Left kidney (tissue), 2 donors: ENCODE measurements around the gene CAMTA2. TPM values are rescaled to one million over a fixed set of nuclear protein-coding genes. Genes with fewer than 3 reads are reported as not detected.
"Not testable (repeated sequence)": the region's sequence is repeated elsewhere in the genome, so short reads cannot be mapped to it uniquely, and the experiment has no call there.

Source experiments
- DNase-seq: peaks from one replicate; pipeline ENCODE4 v3.0.0-alpha.2; 2013
- polyA plus RNA-seq: library from polyadenylated mRNA; unstranded; fragments of 120-200 nt; gene quantifications from one replicate; pipeline ENCODE4 v1.2.1, GENCODE V29; 2013; ENCODE audit not compliant: insufficient read length

Gene CAMTA2
- polyA plus RNA-seq, 1 donor = 31.7 TPM

DNA sequence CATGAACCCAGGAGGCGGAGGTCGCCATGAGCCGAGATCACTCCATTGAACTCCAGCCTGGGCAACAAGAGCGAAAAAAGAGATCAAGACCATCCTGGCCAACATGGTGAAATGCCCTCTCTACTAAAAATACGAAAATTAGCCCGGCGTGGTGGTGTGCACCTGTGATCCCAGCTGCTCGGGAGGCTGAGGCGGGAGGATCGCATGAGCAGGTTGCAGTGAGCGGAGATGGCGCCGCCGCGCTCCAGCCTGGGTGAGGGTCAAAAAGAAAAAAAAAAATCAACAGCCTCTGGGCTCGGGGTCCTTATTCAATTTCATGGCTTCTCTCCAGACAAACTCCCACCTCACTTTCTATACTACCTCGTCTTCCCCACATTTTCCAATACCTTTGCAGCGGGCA, 58.6 kb downstream of the CAMTA2 start:
- DNase-seq = no peak

DNA sequence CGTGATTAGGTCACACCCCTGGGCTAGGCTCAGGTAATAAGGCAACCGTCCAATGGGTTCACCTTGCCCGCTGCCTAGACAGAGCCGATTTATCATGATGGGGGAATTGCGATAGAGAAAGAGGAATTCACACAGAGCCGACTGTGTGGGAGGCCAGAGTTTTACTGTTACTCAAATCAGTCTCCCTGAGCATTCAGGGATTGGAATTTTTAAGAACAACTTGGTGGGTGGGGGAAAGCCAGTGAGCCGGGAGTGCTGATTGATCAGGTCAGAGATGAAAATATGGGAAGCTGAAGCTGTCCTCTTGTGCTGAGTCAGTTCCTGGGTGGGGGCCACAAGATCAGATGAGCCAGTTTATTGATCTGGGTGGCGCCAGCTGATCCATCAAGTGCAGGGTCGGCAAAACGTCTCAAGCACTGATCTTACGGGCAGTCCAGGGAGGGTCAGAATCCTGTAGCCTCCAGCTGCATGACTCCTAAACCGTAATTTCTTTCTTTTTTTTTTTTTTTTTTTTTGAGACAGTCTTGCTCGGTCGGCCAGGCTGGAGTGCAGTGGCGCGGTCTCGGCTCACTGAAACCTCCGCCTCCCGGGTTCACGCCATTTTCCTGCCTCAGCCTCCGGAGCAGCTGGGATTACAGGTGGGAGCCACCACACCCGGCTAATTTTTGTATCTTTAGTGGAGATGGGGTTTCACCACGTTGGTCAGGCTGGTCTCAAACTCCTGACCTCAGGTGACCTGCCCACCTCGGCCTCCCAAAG, 60.7 kb downstream of the CAMTA2 start:
- not testable (repeated sequence) for DNase-seq

DNA sequence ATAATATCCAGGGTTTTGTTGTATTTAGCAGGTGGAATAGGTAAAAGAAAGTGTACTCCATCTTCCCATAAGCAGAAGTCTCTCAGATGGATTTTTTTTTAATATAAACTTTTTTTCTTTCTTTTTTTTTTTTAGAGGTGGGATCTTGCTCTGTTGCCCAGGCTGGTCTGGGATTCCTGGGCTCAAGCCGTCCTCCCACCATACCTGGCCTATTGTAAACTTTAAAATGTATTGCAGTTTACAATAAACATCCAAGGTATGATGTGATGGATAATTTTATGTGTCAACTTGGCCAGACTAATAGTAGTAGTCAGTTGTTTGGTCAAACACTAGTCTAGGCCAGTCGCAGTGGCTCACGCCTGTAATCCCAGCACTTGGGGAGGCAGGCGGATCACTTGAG, 66.2 kb downstream of the CAMTA2 start:
- no peak for DNase-seq

DNA sequence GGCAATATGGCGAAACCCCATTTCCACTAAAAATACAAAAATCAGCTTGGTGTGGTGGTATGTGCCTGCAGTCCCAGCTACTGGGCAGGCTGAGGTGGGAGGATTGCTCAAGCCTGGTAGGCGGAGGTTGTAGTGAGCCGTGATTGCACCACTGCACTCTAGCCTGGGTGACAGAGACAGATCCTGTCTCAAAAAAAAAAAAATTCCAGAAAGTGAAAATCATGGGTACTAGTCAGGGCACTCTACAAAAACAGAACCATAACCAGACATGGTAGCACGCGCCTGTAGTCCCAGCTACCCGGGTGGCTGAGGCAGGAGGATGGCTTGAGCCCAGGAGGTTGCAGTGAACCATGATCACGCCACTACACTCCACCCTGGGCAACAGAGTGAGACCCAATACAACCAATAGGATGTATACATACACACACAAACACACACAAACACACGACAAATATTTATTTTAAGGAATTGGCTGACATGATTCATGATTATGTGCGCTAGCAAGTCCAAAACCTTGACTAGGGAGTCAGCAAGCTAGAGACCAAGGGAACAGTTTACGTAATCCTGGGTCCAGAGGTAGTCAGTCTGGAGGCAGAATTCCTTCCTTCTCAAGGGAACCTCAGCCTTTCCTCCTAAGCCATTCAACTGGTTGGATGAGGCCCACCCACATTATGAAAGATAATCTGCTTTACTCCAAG, 67.0 kb downstream of the CAMTA2 start:
- no peak for DNase-seq

DNA sequence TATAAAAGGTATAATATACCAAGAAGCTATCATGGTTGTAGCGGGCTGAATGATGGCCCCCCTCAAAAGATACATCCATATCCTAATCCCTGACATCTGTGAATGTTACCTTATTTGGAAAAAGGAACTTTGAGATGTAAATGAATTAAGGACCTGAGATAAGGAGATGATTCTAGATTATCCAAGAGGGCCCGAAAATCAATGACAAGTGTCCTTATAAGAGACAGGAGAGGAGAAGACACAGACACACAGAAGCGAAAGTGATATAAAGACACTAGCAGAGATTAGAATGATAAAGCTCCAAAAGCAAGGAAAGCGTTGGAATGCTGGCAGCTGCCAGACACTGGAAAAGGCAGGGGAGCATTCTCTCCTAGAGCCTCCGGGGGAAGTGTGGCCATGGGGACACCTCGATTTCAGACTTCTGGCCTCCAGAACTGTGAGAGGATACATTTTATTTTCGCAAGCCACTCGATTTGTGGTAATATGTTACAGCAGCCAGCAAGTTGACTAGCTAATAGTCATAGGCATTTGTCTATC, 67.9 kb downstream of the CAMTA2 start:
- DNase-seq = no peak

Other genes starting within 250 kb of the CAMTA2 start
- 0.32 TPM for gene ZMYND15, start 247.8 kb downstream of the CAMTA2 start, polyA plus RNA-seq
- gene CXCL16, start 247.7 kb downstream of the CAMTA2 start, polyA plus RNA-seq = 9.5 TPM
- 1.1 TPM for gene TM4SF5, start 215.8 kb downstream of the CAMTA2 start, polyA plus RNA-seq
- gene VMO1, start 201.3 kb downstream of the CAMTA2 start, polyA plus RNA-seq = 0.33 TPM
- 4.1 TPM for gene GLTPD2, start 198.7 kb downstream of the CAMTA2 start, polyA plus RNA-seq
- gene PSMB6, start 191.5 kb downstream of the CAMTA2 start, polyA plus RNA-seq = 122 TPM
- gene PLD2, start 180.5 kb downstream of the CAMTA2 start, polyA plus RNA-seq = 44.5 TPM
- 69.7 TPM for gene MINK1, start 154.3 kb downstream of the CAMTA2 start, polyA plus RNA-seq
- gene C17orf107, start 88.1 kb downstream of the CAMTA2 start, polyA plus RNA-seq = 0.71 TPM
- 1.2 TPM for gene CHRNE, start 84.6 kb downstream of the CAMTA2 start, polyA plus RNA-seq
- gene GP1BA, start 55.4 kb downstream of the CAMTA2 start, polyA plus RNA-seq = 3.2 TPM
- 65.3 TPM for gene SLC25A11, start 47.6 kb downstream of the CAMTA2 start, polyA plus RNA-seq
- gene RNF167, start 47.4 kb downstream of the CAMTA2 start, polyA plus RNA-seq = 136 TPM
- gene PFN1, start 39.1 kb downstream of the CAMTA2 start, polyA plus RNA-seq = 323 TPM
- gene ENO3, start 36.6 kb downstream of the CAMTA2 start, polyA plus RNA-seq = 23.4 TPM
- gene SPAG7, start 19.9 kb downstream of the CAMTA2 start, polyA plus RNA-seq = 87.8 TPM
- 8.8 TPM for gene INCA1, start 9.8 kb upstream of the CAMTA2 start, polyA plus RNA-seq
- gene KIF1C, start 10.3 kb upstream of the CAMTA2 start, polyA plus RNA-seq = 83.5 TPM
- gene SLC52A1, start 47.8 kb upstream of the CAMTA2 start, polyA plus RNA-seq = 0.47 TPM
- 19.1 TPM for gene ZFP3, start 90.8 kb upstream of the CAMTA2 start, polyA plus RNA-seq
- gene ZNF232, start 124.2 kb upstream of the CAMTA2 start, polyA plus RNA-seq = 54.4 TPM
- 13.8 TPM for gene USP6, start 128.4 kb upstream of the CAMTA2 start, polyA plus RNA-seq
- gene ZNF594, start 204.2 kb upstream of the CAMTA2 start, polyA plus RNA-seq = 28.7 TPM
- gene SCIMP, start 247.2 kb upstream of the CAMTA2 start, polyA plus RNA-seq = 2.0 TPM